Measurements from ENCODE around the gene LYRM1.
"Not testable (repeated sequence)": the region's sequence is repeated elsewhere in the genome, so short reads cannot be mapped to it uniquely, and the experiment has no call there.

LYRM1 gene, protein sequence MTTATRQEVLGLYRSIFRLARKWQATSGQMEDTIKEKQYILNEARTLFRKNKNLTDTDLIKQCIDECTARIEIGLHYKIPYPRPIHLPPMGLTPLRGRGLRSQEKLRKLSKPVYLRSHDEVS

DNA sequence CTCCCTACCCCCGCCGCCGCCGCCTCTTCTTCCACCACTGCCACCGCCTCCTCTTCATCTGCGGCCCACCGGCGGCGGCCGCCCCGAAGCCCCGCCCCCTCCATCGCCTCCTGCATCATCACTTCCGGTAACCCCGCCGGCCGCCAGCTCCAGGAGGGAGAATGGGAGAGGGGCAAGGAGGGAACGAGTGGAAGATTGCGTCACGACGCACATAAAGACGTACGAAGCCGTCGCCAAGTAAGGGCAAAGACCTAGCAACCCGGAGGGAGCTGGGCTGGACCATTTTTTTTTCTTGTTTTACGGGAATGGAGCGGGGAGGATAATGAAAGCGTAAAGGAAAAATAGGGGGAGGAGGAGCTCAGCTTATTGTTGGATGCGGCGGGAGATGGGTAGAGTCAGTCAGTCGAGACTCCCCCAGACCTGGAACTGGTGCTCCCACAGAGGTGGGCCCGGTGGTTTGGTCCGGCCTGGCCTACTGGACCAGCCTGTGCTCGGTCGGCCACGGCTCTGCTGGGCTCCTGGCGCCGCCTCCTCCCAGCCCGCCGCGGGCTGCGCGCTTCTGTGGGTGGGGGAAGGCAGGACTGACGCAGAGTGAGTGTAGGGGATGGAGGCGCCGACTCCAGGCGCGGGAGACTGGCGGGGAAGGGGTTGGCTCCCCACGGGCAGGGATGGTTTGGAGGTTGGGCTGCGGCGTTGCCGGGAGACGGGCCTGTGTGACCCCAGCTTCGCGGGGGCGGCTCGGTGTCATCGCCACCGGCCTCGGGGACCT, at the start of gene LYRM1, which contains the start of gene DCUN1D3:
LYRM1 (plus strand) TSS at position 473 of the 769 bp plus-strand sequence. CDS start 14,785 bp downstream, outside the sequence.
DCUN1D3 (minus strand) TSS at position 60 of the 769 bp plus-strand sequence. CDS start 37,820 bp downstream, outside the sequence.
- DNase-seq: peak; percentile 96

DNA sequence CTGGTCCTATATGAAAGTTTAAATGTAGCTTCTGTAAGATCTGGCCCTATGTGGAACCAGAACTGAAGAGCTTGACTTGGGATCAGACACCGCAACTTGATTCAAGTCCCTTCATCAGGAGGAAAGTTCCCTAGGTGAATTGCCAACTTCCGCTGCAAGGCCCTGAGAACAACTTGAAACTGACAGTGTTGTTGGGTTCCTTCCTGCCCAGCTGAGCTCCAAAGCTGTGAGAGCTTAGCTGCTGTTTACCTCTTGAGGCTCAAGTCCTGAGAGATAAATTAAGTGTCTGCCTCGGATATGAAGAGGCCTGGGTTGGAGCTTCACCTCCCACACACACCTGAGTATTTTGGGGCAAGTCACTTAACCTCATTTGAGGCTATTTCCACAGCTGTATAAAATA, 49.6 kb upstream of the LYRM1 start:
- DNase-seq: no peak

DNA sequence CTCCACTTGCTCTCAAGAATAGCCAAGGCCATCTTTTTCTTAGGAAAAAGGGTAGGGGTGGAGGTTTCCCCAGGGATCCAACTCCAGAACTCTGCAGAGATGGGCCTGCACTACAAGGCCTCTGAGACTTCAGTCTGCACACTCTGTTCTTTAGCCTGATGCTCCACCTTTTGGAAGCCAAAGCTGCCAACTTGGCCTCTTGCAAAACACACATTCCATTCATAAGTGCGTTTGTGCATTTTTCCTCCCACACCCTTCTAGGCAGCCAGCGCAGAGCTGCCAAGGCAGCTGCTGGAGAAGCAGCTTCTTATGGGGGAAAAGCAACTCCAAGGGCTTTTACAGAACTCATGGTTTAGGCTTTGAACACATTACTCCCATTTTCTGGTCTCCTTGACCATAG, 49.0 kb upstream of the LYRM1 start:
- DNase-seq: no peak

DNA sequence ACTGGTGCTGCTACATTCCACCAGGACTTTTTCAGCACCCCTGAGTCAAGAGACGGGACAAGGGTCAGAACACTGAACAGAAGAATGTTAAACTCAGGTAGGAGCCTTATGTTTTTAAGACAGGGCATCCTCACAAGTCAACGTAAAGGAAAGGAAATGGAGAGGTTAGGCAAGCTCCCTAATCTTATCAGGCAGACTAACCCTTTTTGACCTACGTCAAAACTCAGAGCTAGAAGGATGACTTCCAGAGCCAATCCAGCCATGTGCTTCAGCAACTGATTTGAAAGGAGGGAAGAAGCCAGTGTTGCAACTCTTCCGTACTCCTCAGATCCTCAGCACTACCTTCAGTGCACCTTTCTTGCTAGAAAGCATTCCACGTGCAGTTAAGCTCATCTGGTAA, 47.4 kb upstream of the LYRM1 start:
- DNase-seq: no peak

DNA sequence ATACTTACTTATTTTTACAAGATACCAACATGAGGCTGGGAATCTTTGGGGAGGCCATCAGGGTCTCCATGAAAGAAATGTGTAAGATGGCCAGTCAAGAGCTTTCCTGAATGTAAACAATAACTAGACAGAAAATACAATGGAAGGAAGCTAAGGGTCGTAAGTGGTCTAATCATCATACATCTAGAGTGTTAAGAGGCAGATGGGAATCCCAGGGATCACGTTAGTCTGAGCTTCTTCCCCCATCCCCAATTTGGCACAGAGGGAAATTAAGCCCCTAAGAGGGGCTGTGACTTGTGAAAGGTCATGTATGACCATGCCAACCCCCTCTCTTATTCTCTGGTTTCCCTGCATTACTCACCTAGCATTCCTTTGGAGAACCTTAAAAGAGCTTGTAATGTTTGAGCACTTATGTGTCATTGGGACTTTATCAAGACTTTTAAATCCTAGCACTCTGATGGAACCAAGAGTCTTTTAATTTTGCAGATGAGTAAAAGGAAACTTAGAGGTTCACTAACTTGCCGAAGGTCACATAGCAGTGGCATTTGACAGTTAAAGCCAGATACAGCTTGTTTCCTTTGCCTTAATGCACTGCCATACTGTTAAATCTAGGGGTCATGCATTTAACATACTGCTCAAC, 46.5 kb upstream of the LYRM1 start:
- no peak for DNase-seq

DNA sequence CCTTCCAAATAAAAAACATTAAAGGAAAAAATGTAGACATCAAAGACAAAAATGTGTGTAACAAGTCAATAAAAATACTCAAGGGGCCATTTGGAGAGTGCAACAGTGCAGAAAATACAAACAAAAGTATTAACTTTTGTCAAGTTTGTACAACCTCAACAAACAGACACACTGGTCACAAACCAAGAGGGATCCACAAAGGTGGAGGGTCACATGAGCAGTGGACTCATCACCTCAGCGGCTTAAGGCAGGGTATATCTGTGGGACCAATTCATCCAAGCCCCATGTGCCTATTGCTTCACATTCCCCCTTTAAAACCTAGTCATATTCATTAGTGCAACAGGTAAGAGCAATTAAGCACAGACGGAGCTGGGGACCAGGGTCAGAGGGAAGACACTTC, 45.6 kb upstream of the LYRM1 start:
- DNase-seq: no peak

DNA sequence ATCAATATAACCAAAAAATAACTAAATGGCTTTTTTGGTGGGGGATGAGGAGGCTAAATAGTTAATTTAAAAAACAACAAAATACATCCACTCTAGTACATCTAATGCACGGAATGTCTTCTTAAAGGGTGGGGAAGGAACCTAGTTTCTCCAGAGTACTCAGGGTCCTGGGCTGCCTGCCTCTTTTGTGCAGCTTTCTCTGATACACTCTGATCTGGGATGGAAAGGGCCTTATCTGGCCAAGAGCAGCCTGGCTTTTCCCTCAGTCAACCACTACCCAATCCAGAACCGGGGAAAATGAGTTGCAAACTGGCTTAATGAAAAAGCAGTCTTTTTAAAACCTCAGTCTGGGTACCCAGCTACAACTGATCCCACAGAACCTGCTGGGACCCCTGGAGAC, 43.3 kb upstream of the LYRM1 start:
- DNase-seq: no peak

DNA sequence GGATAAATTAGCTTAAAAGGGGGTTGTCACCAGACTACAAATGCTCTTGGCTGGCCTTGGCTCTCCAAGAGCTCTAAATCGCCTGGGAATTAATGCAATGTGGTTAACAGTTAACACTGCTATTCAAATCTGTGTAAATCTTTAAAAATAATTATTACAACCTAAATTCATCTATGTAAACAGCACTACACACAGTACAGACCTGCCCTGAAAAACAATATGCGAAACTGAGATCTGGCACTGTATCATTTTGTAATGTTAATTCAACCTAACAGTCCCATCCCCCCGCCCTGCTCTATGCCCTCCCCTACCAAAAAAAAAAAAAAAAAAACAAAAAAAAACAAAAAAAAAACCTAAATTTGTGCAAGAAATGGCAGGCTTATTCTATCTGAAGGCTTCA, 41.3 kb upstream of the LYRM1 start:
- DNase-seq: no peak

DNA sequence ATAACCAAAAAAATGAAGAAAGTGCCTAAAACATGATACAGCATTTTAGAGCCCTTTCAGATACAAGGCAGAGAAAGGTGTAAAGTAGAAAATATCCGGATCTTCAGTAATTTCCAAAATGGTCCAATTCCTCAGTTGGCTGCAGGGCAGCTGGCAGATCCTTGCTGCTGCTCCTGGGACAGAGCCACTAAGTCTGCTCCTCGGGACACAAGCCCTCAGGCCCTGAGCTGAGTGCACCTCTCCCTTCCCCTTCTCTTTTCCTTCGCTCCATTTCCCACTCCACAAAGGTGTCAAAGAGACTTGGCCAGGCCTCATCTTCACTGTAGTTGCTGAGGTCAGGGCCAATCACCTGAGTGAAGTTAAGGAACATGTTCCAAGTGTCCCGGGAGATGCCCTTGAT, 40.9 kb upstream of the LYRM1 start:
- DNase-seq: no peak

DNA sequence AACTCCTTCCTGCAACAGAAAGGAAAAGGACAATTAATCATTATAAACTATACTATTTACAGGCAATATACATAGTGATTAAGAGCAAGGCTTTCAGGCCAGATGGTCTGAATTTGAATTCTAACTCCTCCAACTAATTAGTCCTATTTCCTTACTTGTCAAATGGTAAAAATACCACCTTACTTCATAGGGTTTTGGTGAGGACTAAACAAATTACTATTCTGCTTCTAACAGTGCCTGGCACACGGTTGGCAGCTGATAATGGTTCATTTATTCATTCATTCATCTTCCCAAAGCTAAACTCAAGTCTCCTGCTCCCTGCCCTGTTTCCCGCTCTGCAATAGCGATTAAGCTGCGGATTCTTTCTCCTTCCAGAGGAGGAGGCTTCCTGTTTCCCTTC, 40.2 kb upstream of the LYRM1 start:
- no peak for DNase-seq

DNA sequence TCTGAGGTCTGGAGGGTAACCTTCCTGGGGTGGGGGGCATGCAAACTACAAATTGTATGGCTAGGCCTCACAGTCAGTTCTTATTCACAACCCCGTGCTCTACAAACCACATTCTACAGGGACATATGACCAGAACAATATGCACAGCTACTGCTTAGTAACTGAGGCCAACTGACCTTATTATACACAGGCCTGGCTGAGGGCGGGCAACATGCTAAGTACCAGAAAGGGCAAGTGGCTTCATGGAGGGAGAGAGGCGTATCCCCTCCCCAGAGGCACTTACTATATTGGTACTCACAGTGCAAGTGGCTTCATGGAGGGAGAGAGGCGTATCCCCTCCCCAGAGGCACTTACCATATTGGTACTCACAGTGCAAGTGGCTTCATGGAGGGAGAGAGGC, 39.6 kb upstream of the LYRM1 start:
- not testable (repeated sequence) for DNase-seq

DNA sequence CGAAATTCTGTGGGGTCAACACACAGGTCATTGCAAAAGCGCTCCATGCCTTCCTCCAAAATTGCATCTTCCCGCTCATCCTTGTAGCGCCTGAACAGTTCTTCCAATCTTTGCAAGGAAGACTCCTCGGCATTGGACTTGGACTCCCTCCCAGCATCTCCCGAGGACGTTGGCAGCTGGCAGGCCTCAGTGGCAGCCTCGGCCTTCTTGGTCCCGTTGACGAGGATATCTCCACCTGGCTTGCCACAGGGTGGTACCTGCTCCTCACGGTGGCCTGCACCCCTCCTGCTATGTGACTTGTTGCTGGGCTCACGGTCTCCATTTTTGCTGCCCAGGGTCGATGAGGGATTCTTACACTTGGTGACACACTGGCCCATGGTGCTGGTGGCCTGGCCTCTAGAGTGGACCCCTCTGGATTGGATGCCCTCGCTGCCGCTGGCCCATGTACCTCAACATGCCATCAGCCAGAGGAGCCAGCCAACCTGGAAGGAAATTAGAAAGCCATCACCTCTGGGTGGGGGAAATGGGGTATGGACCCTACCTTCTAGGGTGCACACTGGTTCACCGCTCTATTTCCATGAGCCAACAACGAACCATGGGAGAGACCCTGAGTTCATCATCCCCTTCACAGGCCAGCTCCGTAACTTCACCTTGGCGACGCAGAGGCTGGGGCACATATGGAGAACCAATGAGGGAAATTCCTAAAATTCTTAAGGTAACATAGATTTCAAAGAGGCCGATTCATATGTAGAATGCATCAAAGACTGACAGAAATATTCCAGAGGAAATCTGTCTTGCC, 38.2 kb upstream of the LYRM1 start:
- DNase-seq: no peak

DNA sequence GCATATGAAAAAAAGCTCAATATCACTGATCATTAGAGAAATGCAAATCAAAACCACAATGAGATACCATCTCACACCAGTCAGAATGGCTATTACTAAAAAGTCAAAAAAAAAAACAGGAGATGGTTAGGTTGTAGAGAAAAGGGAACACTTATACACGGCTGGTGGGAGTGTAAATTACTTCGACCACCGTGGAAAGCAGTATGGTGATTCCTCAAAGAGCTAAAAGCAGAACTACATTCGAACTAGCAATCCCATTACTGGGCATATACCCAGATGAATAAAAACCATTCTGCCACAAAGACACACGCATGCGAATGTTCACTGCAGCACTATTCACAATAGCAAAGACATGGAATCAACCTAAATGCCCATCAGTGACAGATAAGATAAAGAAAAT, 36.2 kb upstream of the LYRM1 start:
- not testable (repeated sequence) for DNase-seq

DNA sequence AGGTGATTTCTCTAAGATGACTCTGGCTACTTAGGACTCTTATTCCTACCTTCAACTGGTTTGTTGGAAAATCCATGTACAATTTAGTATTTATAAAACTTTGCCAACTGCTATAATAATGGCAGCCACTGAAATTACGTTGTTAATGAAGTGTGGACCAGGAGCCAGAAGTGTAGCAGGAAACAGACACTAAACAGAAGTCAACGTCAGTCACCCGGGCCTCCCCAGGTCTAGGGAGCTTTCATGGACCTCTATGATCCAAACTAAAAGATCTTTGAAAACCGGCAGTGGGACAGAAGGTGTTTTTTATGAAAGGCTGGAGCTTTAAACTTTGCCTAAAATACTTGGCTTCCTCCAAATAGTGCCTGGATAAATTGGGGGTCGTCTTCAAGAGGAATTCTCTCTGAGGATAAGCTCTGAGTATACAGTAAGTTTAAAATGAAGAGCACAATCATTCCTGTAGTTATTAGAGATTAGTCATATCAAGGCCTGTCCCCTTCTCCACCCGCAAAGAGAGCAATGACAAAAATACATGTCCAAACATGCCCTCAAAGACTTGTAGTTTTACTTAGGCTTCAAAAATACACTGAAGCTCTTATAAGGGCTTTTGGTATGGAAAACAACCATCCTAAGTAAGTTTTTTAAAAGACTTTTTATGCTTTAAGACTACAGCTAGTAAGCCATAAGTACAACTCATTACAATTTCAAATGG, 35.0 kb upstream of the LYRM1 start:
- DNase-seq: peak; percentile 47

DNA sequence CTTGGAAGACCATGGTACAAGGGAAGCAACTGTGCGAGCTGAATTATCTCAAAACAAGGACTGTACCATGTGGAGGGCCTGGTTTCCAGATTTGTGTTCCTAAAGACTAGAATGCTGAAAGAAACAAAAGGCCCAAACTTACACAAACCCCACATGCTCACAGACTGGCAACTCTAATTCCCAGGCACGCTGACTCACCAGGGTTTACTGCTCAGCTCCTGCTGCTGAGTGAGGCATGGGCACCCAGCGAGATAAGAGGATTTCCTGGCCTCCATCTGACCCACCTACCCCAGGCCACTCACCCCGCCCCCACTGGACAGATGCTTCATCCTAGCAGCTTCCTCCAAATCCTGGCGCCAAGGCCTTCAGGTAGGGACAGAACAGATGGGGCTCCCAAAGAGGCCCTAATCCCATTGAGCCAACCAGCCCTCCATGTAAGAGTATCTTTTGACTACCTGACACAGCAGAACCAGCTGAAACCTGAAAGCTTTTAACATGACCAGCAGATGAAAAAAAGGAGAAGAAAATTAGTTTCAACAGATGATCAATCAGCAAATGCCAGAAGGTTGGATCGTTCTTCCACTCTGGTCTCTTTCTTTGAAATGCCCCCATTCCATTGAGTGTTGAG, 34.3 kb upstream of the LYRM1 start:
- DNase-seq: peak; percentile 29

DNA sequence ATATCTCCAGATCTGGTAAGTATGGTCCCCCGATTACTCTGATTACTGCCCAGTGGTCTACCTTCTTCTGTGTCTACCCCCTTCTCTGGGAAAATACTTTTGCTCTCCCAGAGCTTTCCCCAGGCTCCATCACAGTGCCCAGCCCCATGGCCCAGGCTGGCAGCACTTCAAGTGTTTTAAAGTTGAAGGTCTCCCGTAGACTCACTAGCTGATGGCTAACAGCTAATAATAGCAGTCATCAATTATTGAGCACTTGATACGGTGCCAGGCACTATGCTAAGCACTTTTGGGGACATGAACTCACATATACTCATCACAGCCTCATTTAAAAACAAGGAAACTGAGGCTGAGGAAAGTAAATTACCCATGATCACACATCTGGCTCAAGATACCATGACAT, 33.8 kb upstream of the LYRM1 start:
- DNase-seq: no peak

DNA sequence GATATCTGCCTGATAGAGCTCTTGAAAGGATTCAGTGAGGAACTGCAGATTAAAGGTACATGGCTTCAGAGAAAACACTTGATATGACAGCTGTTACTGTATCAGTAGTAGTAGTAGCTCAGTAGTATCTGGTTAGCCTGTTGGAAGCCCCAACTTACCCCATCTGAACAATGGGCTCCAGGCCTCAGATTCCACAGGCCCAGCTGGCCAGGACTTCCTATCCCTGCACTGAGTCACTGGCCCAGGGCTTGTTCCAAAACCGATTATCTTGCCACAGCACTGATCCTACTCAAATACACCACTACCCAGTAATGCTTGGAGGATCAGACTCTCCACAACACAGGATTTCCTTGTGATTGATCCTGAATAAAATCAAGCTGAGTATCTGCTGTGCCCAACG, 33.0 kb upstream of the LYRM1 start:
- DNase-seq: no peak

DNA sequence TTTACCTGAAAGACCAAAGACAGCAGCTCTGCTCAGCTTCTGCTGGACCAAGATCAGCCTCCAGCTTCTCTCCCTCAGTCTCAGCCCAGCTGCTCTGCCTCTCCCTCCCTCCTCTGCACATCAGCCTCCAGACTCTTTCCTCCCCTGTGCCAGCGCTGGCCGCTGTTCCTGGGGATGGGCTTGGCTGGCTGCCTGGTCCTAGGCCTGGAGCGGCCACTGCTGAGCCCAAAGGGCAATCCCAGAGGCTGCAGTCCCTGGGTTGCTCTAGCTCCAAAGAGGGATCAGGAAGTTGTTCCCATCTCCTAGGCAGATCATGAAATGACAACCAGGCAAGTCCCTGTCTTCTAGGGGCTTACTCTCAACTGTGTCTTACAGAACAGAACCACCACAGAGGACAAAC, 31.7 kb upstream of the LYRM1 start:
- no peak for DNase-seq

DNA sequence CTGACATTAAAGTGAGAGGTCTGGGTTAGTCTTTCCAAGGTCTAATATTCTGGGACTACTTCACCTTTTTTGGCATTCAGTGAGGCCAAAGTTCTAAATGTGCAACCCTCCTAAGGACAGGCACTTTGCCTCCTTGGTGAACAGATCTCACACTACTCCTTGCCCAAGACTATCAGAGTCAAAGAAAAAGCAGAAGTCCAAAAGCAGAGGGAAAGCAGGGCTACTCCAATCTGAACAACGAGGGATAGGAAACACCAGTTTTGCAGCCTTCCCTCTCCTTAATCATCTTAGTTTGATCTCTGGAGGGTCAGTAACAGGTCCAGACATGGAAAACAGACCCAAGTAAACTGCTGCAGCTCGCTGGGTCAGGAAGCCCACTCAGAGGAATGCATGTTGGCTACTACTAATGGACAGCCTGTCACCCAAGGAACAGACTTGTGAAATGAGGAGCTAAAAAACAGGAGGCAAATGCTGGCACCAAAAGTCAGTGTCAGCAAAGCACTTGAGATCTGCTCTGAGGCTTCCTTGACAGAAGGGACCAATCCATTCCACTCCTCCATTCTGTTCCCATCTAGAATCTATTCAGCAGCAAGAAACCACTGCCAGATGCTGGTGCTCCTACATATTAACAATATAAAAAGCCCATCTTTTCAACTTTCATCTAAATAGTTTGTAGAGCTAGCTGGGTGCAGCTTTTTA, 30.3 kb upstream of the LYRM1 start:
- DNase-seq: no peak

DNA sequence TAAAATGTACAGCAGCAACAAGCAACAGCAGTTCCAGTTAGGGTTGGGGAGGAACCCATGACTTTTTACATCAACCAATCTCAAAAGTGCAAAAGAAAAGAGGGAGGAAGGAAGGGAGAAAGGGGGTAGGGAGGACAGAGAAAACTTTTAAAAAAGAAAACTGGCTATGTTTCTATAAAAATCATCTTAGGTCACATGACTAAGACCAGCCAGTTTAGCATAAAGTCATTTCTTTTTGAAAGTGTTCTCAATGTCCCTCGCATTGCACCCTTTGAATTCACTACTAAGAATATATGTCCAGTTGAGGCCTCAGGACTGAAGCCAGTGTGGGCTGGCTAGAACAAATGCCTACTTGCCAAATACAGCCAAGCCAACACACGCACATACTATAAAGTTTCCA, 29.3 kb upstream of the LYRM1 start:
- DNase-seq: no peak

DNA sequence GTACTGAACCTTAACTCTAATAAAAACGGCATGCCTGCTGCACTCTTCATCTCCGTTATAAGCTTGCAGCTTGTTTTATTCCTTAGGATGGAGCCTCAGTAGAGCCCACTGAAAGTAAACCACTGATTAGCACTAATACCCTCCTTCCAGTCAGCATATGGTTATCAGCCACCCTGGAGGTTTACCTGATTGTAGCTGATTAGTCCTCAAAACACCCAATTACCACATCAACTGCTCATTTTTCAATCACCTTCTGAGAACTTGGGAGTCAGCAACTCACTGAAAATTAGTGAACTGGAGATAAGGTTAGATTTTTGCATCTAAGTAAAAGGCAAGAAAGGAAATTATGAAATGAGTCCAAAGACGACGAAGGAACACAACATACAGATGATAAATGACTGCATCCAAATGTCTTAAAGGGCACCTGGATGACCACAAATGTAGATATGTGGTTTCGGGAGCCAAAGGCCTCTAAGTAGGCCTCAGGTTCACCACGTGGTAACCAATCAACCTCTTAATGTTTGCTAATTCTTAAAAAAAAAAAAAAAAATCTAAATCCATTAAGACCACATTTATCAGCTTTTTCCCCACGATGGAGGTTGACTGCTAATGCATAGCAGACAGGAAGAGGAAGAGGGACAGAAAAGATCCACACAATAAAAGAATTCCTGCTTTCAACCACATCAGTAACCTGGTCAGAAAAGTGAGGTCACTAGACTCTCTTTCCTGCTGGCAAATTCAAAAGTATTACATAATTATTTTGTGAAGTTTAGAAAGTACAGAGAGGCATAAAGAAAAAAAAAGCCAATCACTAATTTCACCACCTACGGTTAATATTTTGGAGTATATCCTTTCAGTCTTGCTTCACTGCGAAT, 28.4 kb upstream of the LYRM1 start:
- DNase-seq: no peak

Data from activated CD4-positive, alpha-beta T cell treated with anti-CD3 and anti-CD28 coated beads, Interleukin-2, amount 50 U/mL, for 16 hours (primary cell).